LNCaP clone FGC (cell line): ENCODE results near the gene PIK3AP1.
A peak's percentile ranks its signal among the peaks of the same experiment; 100 is the strongest.

Experiments used
- DNase-seq: peaks from one replicate; pipeline ENCODE4 v3.0.0-alpha.2; 2011; ENCODE audit warnings: low read depth
- H3K4me3 ChIP-seq: 2 replicates; pipeline ENCODE4 v1.5.1; 2011; ENCODE audit warnings: mild to moderate bottlenecking, low read depth, low read length, control low read depth
- CTCF ChIP-seq: IDR thresholded peaks from 2 replicates; pipeline ENCODE4 v1.5.1; 2012; ENCODE audit warnings: mild to moderate bottlenecking; ENCODE audit not compliant: control insufficient read depth, insufficient read depth; ENCODE audit errors: extremely low read depth

The PIK3AP1 gene

GRCh38 chr10:96627292-96627691 is 93.0 kb downstream of the PIK3AP1 start:
- H3K4me3 ChIP-seq, result no peak overlapping the region
- DNase-seq, result no peak
- no peak for TF ChIP-seq CTCF

GRCh38 chr10:96626795-96627194 is 93.5 kb downstream of the PIK3AP1 start:
- DNase-seq, result no peak
- 0 out of 2 replicates have a peak, but pooled peaks have one; percentile 7 for TF ChIP-seq CTCF
- H3K4me3 ChIP-seq, result no peak overlapping the region

- H3K4me3 ChIP-seq, result no peak overlapping the region
- DNase-seq, result no peak
- TF ChIP-seq CTCF, result no peak
Measured at GRCh38 chr10:96625173-96625572, 95.1 kb downstream of the PIK3AP1 start.

- DNase-seq, result no peak
- TF ChIP-seq CTCF, result no peak
- H3K4me3 ChIP-seq, result no peak overlapping the region
Measured at GRCh38 chr10:96622013-96622787, 98.1 kb downstream of the PIK3AP1 start.

GRCh38 chr10:96619796-96620773 is 100.2 kb downstream of the PIK3AP1 start:
- no peak for TF ChIP-seq CTCF
- DNase-seq, result no peak

GRCh38 chr10:96619120-96619519 is 101.2 kb downstream of the PIK3AP1 start:
- H3K4me3 ChIP-seq, result no peak overlapping the region
- TF ChIP-seq CTCF, result no peak
- no peak for DNase-seq

More at GRCh38 chr10:96619796-96620773, 100.2 kb downstream of the PIK3AP1 start:
- H3K4me3 ChIP-seq, result no peak overlapping the region
